ENCODE data around the gene BRINP1. TPM values are rescaled to one million over a fixed set of nuclear protein-coding genes. Genes with fewer than 3 reads are reported as not detected.

Gene BRINP1
- total RNA-seq, 3 donors from 2014 or later (not counting 1 experiment from before 2014, with no cell fraction given): not detected

DNA sequence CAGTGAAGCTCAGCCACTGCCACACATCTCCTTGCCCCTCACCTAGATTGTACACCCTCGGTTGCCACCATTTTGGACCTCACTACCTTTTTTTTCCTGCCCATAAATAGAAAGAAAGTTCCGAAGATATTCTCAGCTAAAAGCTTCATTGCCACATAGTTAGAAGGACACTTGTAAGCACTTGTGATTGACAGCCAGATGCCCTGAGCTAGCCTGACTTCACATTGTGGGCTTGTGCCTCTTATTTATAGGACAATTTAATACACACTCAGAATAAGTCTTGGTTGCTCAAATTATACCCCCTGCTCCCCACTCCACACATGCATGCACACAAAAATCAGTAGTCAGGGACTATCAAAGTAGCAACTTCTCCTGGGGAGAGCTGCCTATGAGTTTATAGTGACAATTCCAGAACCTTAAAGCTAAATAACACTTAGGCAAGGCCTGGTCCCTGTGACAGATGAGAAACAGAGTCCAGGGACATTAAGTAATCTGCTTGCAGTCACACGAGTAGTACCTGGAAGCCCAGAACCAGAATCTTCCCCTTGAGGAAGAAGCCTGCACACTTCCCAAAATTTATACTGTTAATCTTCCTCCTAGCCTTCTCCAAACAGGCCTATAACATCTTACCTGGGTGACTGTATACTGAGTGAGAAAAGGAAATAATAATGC is 184.8 kb downstream of the BRINP1 start:
- no peak for TF ChIP-seq CTCF (IDR thresholded peaks at IDR 0.05)
- intact Hi-C loops (cut with micrococcal nuclease): no loop called here
- Mint-ChIP-seq H3K4me1 (no peaks in the 10 kb centered on the region), H3K27ac (no peak overlapping the region), H3K9me3 (peaks cover 4 to 8% of the 10 kb centered on the region in 2 donors), H3K4me3 (no peak overlapping the region), H3K27me3 (ENCODE audit: low read depth in 2 of 2) (no peaks in the 10 kb centered on the region), H3K36me3 (no peaks in the 10 kb centered on the region)
- peaks cover 5% of the 10 kb centered on the region for H3K9me3 ChIP-seq (ENCODE audit: control insufficient read depth, insufficient read depth, low read length)
- ATAC-seq (no peak), DNase-seq (no peak)
- no peaks in the 10 kb centered on the region for H3K36me3 ChIP-seq (ENCODE audit: control insufficient read depth, insufficient read depth, low read length)
- H3K4me1 ChIP-seq (ENCODE audit: control insufficient read depth, insufficient read depth, low read length): no peaks in the 10 kb centered on the region
- H3K27ac ChIP-seq (ENCODE audit: low read length): no peak overlapping the region
- 72% methylated on average over 3 of the region's 3 CpGs for WGBS (ENCODE audit: insufficient coverage)
- no peak overlapping the region for H3K4me3 ChIP-seq (ENCODE audit: low read length)
- no peaks in the 10 kb centered on the region for H3K27me3 ChIP-seq (ENCODE audit: control insufficient read depth, insufficient read depth, low read length)

- H3K27ac ChIP-seq (ENCODE audit: low read length): no peak overlapping the region
- H3K4me3 ChIP-seq (ENCODE audit: low read length): no peak overlapping the region
- ATAC-seq: no peak
- Mint-ChIP-seq H3K4me1 (no peaks in the 10 kb centered on the region), H3K4me3 (no peak overlapping the region), H3K27ac (no peak overlapping the region), H3K36me3 (no peaks in the 10 kb centered on the region), H3K27me3 (ENCODE audit: low read depth in 2 of 2) (no peaks in the 10 kb centered on the region), H3K9me3 (peaks cover 3 to 7% of the 10 kb centered on the region in 2 donors)
- no peaks in the 10 kb centered on the region for H3K27me3 ChIP-seq (ENCODE audit: control insufficient read depth, insufficient read depth, low read length)
- no peak for DNase-seq
- H3K4me1 ChIP-seq (ENCODE audit: control insufficient read depth, insufficient read depth, low read length): no peaks in the 10 kb centered on the region
- no peak for TF ChIP-seq CTCF (IDR thresholded peaks at IDR 0.05)
- H3K9me3 ChIP-seq (ENCODE audit: control insufficient read depth, insufficient read depth, low read length): peaks cover under 1% of the 10 kb centered on the region
- intact Hi-C loops (cut with micrococcal nuclease): no loop called here
- H3K36me3 ChIP-seq (ENCODE audit: control insufficient read depth, insufficient read depth, low read length): no peaks in the 10 kb centered on the region
Observed at GRCh38 chr9:119181561-119181960, 187.7 kb downstream of the BRINP1 start.

- Histone ChIP-seq H3K9me3 (ENCODE audit: control insufficient read depth, insufficient read depth, low read length) (no peaks in the 10 kb centered on the region), H3K27me3 (ENCODE audit: control insufficient read depth, insufficient read depth, low read length) (no peaks in the 10 kb centered on the region), H3K4me1 (ENCODE audit: control insufficient read depth, insufficient read depth, low read length) (no peaks in the 10 kb centered on the region), H3K36me3 (ENCODE audit: control insufficient read depth, insufficient read depth, low read length) (no peaks in the 10 kb centered on the region), H3K4me3 (ENCODE audit: low read length) (no peak overlapping the region), H3K27ac (ENCODE audit: low read length) (no peak overlapping the region)
- Mint-ChIP-seq H3K36me3 (no peaks in the 10 kb centered on the region), H3K4me1 (no peaks in the 10 kb centered on the region), H3K27ac (no peak overlapping the region), H3K4me3 (no peak overlapping the region), H3K27me3 (ENCODE audit: low read depth in 2 of 2) (no peaks in the 10 kb centered on the region), H3K9me3 (peaks cover 3 to 7% of the 10 kb centered on the region in 2 donors)
- no peak for TF ChIP-seq CTCF (IDR thresholded peaks at IDR 0.05)
- DNase-seq (no peak), ATAC-seq (no peak)
- 72% methylated on average over 3 of the region's 3 CpGs for WGBS (ENCODE audit: insufficient coverage)
- intact Hi-C loops (cut with micrococcal nuclease): no loop called here
Observed at GRCh38 chr9:119180897-119181296, 188.3 kb downstream of the BRINP1 start.

- Mint-ChIP-seq H3K27me3 (ENCODE audit: low read depth in 2 of 2) (no peaks in the 10 kb centered on the region), H3K36me3 (no peaks in the 10 kb centered on the region), H3K27ac (no peak overlapping the region), H3K9me3 (peaks cover 3 to 7% of the 10 kb centered on the region in 2 donors), H3K4me1 (no peaks in the 10 kb centered on the region), H3K4me3 (no peak overlapping the region)
- no peak for TF ChIP-seq CTCF (IDR thresholded peaks at IDR 0.05)
- H3K27me3 ChIP-seq (ENCODE audit: control insufficient read depth, insufficient read depth, low read length): no peaks in the 10 kb centered on the region
- intact Hi-C loops (cut with micrococcal nuclease): no loop called here
- no peaks in the 10 kb centered on the region for H3K4me1 ChIP-seq (ENCODE audit: control insufficient read depth, insufficient read depth, low read length)
- H3K9me3 ChIP-seq (ENCODE audit: control insufficient read depth, insufficient read depth, low read length): no peaks in the 10 kb centered on the region
- DNase-seq (no peak), ATAC-seq (no peak)
- WGBS (ENCODE audit: insufficient coverage): 84% methylated on average over 3 of the region's 3 CpGs
- no peaks in the 10 kb centered on the region for H3K36me3 ChIP-seq (ENCODE audit: control insufficient read depth, insufficient read depth, low read length)
- H3K4me3 ChIP-seq (ENCODE audit: low read length): no peak overlapping the region
- H3K27ac ChIP-seq (ENCODE audit: low read length): no peak overlapping the region
Observed at GRCh38 chr9:119179701-119180100, 189.5 kb downstream of the BRINP1 start.

Measured in natural killer cell (primary cell).